ENCODE measurements around the gene SIGMAR1.

The SIGMAR1 gene

DNA sequence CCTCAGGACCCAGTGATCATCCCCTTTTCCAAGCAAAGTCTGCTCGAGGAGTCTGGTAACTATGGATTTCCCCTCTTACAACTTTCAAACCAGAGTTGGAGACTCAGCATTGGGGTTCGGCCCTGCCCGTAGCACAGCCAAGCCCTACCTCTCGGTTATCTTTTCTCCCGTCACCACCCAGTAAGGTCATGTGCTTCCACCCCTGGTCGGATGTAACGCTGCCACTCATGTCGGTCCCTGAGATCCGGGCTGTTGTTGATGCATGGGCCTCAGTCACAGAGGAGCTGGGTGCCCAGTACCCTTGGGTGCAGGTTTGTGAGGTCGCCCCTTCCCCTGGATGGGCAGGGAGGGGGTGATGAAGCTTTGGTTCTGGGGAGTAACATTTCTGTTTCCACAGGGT lies 10.1 kb upstream of the SIGMAR1 start:
- peaks cover 23% of the 10 kb centered on the region for H3K4me1 ChIP-seq (ENCODE audit: insufficient read depth, low read length, poor library complexity, severe bottlenecking)

DNA sequence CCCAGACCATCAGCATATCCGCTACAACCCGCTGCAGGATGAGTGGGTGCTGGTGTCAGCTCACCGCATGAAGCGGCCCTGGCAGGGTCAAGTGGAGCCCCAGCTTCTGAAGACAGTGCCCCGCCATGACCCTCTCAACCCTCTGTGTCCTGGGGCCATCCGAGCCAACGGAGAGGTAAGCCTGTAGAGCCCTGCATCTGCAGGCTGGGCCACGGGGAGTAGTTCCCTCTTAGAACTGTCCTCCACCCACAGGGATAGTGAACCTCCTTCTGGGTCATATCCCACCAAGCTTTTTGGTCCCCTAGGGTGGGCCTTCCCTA lies 9.5 kb upstream of the SIGMAR1 start:
- peaks cover 10% of the 10 kb centered on the region; the same call in 1 of the 2 replicates for H3K36me3 ChIP-seq (ENCODE audit: insufficient read depth, low read length)
- peaks cover 16% of the 10 kb centered on the region for H4K20me1 ChIP-seq (ENCODE audit: insufficient read depth, low read length, poor library complexity, severe bottlenecking)
- H3F3A ChIP-seq (ENCODE audit: low read depth), result no peaks in the 10 kb centered on the region
- no peaks in the 10 kb centered on the region for H3K9me3 ChIP-seq (ENCODE audit: insufficient read depth, low read depth, low read length)
- H3K79me2 ChIP-seq (ENCODE audit: insufficient read depth, low read length), result peaks cover 24% of the 10 kb centered on the region
- H3K4me2 ChIP-seq (ENCODE audit: low read depth, low read length, poor library complexity, severe bottlenecking), result peak overlapping the region; percentile 85
- H3K4me1 ChIP-seq (ENCODE audit: insufficient read depth, low read length, poor library complexity, severe bottlenecking), result peaks cover 23% of the 10 kb centered on the region
- no peaks in the 10 kb centered on the region for H3K27me3 ChIP-seq (ENCODE audit: insufficient read depth, low read length, poor library complexity, severe bottlenecking)
- peak overlapping the region; percentile 94 for H2AFZ ChIP-seq (ENCODE audit: low read length)
- TF ChIP-seq, protein P1, sequence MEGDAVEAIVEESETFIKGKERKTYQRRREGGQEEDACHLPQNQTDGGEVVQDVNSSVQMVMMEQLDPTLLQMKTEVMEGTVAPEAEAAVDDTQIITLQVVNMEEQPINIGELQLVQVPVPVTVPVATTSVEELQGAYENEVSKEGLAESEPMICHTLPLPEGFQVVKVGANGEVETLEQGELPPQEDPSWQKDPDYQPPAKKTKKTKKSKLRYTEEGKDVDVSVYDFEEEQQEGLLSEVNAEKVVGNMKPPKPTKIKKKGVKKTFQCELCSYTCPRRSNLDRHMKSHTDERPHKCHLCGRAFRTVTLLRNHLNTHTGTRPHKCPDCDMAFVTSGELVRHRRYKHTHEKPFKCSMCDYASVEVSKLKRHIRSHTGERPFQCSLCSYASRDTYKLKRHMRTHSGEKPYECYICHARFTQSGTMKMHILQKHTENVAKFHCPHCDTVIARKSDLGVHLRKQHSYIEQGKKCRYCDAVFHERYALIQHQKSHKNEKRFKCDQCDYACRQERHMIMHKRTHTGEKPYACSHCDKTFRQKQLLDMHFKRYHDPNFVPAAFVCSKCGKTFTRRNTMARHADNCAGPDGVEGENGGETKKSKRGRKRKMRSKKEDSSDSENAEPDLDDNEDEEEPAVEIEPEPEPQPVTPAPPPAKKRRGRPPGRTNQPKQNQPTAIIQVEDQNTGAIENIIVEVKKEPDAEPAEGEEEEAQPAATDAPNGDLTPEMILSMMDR (conservative IDR thresholded peaks at IDR 0.05; ENCODE audit: low read length), result no peak; the same call in 1 of the 2 replicates
- TF ChIP-seq EZH2phosphoT487 (IDR thresholded peaks at IDR 0.05; ENCODE audit: borderline replicate concordance), result no peak
- peak overlapping the region; percentile 85 for H3K4me3 ChIP-seq (ENCODE audit: low read length, poor library complexity, severe bottlenecking)
- H3K9ac ChIP-seq (ENCODE audit: low read depth, low read length, poor library complexity, severe bottlenecking), result peak overlapping the region; percentile 81
- no peaks in the 10 kb centered on the region for H3K9me2 ChIP-seq (replicated peaks; ENCODE audit: low read depth, low read length)

More for the DNA sequence above, 10.1 kb upstream of the SIGMAR1 start:
- H3K9me3 ChIP-seq (ENCODE audit: insufficient read depth, low read depth, low read length), result no peaks in the 10 kb centered on the region
- H3K9me2 ChIP-seq (replicated peaks; ENCODE audit: low read depth, low read length), result no peaks in the 10 kb centered on the region
- H4K20me1 ChIP-seq (ENCODE audit: insufficient read depth, low read length, poor library complexity, severe bottlenecking), result peaks cover 16% of the 10 kb centered on the region
- no peak overlapping the region for H2AFZ ChIP-seq (ENCODE audit: low read length)
- H3K4me2 ChIP-seq (ENCODE audit: low read depth, low read length, poor library complexity, severe bottlenecking), result peak overlapping the region; percentile 85
- H3F3A ChIP-seq (ENCODE audit: low read depth), result no peaks in the 10 kb centered on the region
- no peak for TF ChIP-seq EZH2phosphoT487 (IDR thresholded peaks at IDR 0.05; ENCODE audit: borderline replicate concordance)
- TF ChIP-seq, protein P1 (conservative IDR thresholded peaks at IDR 0.05; ENCODE audit: low read length), result no peak
- no peaks in the 10 kb centered on the region for H3K27me3 ChIP-seq (ENCODE audit: insufficient read depth, low read length, poor library complexity, severe bottlenecking)
- H3K4me3 ChIP-seq (ENCODE audit: low read length, poor library complexity, severe bottlenecking), result peak overlapping the region; percentile 85
- H3K9ac ChIP-seq (ENCODE audit: low read depth, low read length, poor library complexity, severe bottlenecking), result peak overlapping the region; percentile 81
- peaks cover 24% of the 10 kb centered on the region for H3K79me2 ChIP-seq (ENCODE audit: insufficient read depth, low read length)
- peaks cover 10% of the 10 kb centered on the region; the same call in 1 of the 2 replicates for H3K36me3 ChIP-seq (ENCODE audit: insufficient read depth, low read length)

DNA sequence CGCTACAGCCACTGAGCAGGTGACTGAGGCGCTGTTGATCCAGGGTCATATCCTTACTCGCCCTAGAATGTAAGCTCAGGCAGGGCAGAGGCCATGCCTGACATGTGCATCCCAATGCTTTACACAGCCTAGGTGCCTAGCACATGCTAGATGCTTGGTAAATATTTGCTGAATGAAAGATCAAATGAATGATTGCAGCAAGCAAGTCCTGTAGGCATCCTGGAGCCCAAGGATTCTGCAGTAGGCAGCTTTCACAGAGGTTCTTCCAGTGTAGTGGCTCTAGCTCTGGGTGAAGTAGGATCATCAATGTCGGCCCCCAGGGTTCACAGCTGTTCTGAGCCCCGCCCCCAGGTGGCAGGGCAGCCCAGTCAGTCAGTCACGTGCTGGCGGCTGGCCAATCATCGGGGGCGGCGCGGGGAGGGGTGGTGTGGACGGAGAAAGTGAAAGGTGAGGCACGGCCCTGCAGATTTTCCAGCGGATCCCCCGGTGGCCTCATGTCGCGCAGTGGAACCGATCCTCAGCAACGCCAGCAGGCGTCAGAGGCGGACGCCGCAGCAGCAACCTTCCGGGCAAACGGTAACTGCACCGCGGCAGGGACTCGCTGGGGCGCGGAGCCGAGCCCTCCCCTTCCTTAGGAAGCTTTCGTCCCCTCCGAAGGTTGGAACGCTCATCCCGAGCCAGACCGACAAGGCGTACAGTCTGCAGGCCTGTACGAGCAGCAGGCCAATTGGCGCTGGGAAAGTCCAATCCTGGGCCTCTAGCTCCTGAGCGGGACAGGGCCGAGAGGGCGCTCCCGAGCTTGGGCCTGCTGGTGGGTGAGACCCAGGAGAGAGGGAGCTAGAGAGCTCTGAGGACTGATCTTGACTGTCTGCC lies 8.9 kb upstream of the SIGMAR1 start, which contains the start of gene GALT:
Gene GALT, plus strand, starts transcription at position 465 of the 873 bp plus-strand sequence. Its CDS starts 30 bp downstream, at position 495.
- Histone ChIP-seq H3K36me3 (ENCODE audit: insufficient read depth, low read length) (peaks cover 10% of the 10 kb centered on the region; the same call in 1 of the 2 replicates), H4K20me1 (ENCODE audit: insufficient read depth, low read length, poor library complexity, severe bottlenecking) (peaks cover 16% of the 10 kb centered on the region), H3K4me2 (ENCODE audit: low read depth, low read length, poor library complexity, severe bottlenecking) (peak within 1 kb of the TSS; percentile 85), H2AFZ (ENCODE audit: low read length) (peak within 1 kb of the TSS; percentile 94), H3K9me2 (replicated peaks; ENCODE audit: low read depth, low read length) (no peaks in the 10 kb centered on the region), H3F3A (ENCODE audit: low read depth) (no peaks in the 10 kb centered on the region), H3K27me3 (ENCODE audit: insufficient read depth, low read length, poor library complexity, severe bottlenecking) (no peaks in the 10 kb centered on the region), H3K4me3 (ENCODE audit: low read length, poor library complexity, severe bottlenecking) (peak within 1 kb of the TSS; percentile 85), H3K4me1 (ENCODE audit: insufficient read depth, low read length, poor library complexity, severe bottlenecking) (peaks cover 23% of the 10 kb centered on the region), H3K9me3 (ENCODE audit: insufficient read depth, low read depth, low read length) (no peaks in the 10 kb centered on the region), H3K79me2 (ENCODE audit: insufficient read depth, low read length) (peaks cover 24% of the 10 kb centered on the region), H3K9ac (ENCODE audit: low read depth, low read length, poor library complexity, severe bottlenecking) (peak within 1 kb of the TSS; percentile 81)
- TF ChIP-seq EZH2phosphoT487 (IDR thresholded peaks at IDR 0.05; ENCODE audit: borderline replicate concordance), result no peak
- TF ChIP-seq, protein P1 (conservative IDR thresholded peaks at IDR 0.05; ENCODE audit: low read length), result peak; percentile 72

Data from Loucy (cell line).